ENCODE results near the gene FUOM. TPM values are rescaled to one million over a fixed set of nuclear protein-coding genes. Genes with fewer than 3 reads are reported as not detected.
A peak's percentile ranks its signal among the peaks of the same experiment; 100 is the strongest.
"Not testable (repeated sequence)": the region's sequence is repeated elsewhere in the genome, so short reads cannot be mapped to it uniquely, and the experiment has no call there.

Gene FUOM
- total RNA-seq, 2 donors from 2014 or later: 11.5 to 11.8 TPM

DNA sequence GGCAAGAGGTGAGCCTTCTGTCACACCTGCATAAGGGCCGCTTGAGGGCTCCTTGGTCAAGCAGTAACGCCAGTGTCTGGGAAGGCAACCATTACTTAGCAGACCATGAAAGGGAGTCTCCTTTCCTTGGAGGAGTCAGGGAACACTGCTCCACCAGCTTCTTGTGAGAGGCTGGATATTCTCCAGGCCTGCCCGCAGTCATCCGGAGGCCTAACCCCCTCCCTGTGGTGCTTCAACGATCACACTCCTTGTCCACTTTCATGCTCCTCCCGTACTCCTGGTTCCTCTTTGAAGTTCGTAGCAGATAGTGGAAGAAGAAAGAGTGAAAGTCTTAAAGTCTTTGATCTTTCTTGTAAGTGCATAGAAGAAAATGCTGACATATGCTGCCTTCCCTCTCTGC, 9.6 kb upstream of the FUOM start:
- ATAC-seq; H3K27me3 Mint-ChIP-seq; H3K27ac Mint-ChIP-seq; DNase-seq (ENCODE audit: low spot score); H3K9me3 Mint-ChIP-seq; H3K4me1 Mint-ChIP-seq (ENCODE audit: low read depth in 2 of 2); H3K4me3 Mint-ChIP-seq; H3K36me3 Mint-ChIP-seq: not testable (repeated sequence)

GRCh38 chr10:133366751-133367150, 8.9 kb upstream of the FUOM start:
- Mint-ChIP-seq H3K36me3 (no peaks in the 10 kb centered on the region), H3K27ac (no peak overlapping the region), H3K4me3 (no peak overlapping the region), H3K27me3 (no peaks in the 10 kb centered on the region), H3K4me1 (ENCODE audit: low read depth in 2 of 2) (peaks cover 0 to 2% of the 10 kb centered on the region in 2 donors), H3K9me3 (no peaks in the 10 kb centered on the region)
- ATAC-seq: no peak
- no peak for DNase-seq (ENCODE audit: low spot score)

DNA sequence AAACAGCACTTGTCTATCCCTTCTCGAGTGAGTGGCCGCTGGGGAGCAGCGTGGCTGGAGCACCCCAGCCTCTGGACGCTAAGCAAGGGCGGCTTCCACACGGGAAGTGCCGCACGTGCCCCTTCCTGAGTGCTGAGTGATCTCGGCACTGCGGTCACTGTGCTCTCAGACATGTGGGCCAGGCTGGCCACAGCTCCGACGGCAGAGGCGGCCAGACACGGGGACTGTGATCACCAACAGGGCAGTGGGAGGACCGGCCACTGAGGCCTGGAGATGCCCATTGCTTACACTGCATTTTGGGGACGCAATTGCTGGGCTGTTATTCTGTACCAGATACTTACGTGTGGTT, 8.3 kb upstream of the FUOM start:
- Mint-ChIP-seq H3K36me3 (no peaks in the 10 kb centered on the region), H3K4me3 (no peak overlapping the region), H3K9me3 (no peaks in the 10 kb centered on the region)

GRCh38 chr10:133365461-133366129, 7.8 kb upstream of the FUOM start:
- Mint-ChIP-seq H3K27ac (no peak overlapping the region), H3K27me3 (no peaks in the 10 kb centered on the region), H3K4me3 (no peak overlapping the region), H3K36me3 (no peaks in the 10 kb centered on the region), H3K9me3 (no peaks in the 10 kb centered on the region), H3K4me1 (ENCODE audit: low read depth in 2 of 2) (no peaks in the 10 kb centered on the region)
- ATAC-seq (no peak), DNase-seq (ENCODE audit: low spot score) (no peak)

More for the DNA sequence above, 8.3 kb upstream of the FUOM start:
- Mint-ChIP-seq H3K27ac (no peak overlapping the region), H3K4me1 (ENCODE audit: low read depth in 2 of 2) (no peaks in the 10 kb centered on the region), H3K27me3 (no peaks in the 10 kb centered on the region)
- no peak for DNase-seq (ENCODE audit: low spot score)
- ATAC-seq: no peak

GRCh38 chr10:133364645-133365431, 7.0 kb upstream of the FUOM start:
- H3K4me3 Mint-ChIP-seq: no peak overlapping the region
- H3K27me3 Mint-ChIP-seq: no peaks in the 10 kb centered on the region
- no peaks in the 10 kb centered on the region for H3K4me1 Mint-ChIP-seq (ENCODE audit: low read depth in 2 of 2)
- no peak for ATAC-seq
- H3K9me3 Mint-ChIP-seq: no peaks in the 10 kb centered on the region
- H3K36me3 Mint-ChIP-seq: no peaks in the 10 kb centered on the region
- H3K27ac Mint-ChIP-seq: no peak overlapping the region
- DNase-seq (ENCODE audit: low spot score): no peak

DNA sequence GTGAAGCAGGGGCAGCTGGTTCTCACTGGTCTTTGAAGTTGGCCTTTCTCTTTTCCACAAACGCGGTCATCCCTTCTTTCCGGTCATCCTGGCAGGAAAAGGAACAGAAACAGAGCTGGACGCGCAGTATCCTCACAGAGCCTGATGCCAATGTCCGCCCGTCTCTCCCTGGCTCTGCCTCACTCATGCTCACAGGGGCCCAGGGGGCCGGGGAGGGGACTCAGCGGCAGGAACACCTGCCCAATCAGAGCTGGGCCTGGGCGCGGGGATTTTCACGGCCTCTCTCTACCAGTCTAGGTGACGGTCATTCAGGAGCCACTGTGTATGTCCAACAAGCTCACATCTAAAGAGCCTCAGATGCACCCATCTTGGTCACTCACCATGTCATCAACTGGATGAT, 5.0 kb upstream of the FUOM start:
- no peaks in the 10 kb centered on the region for H3K9me3 Mint-ChIP-seq
- no peak overlapping the region for H3K4me3 Mint-ChIP-seq
- no peaks in the 10 kb centered on the region for H3K36me3 Mint-ChIP-seq
- H3K27ac Mint-ChIP-seq: no peak overlapping the region
- no peak for ATAC-seq
- H3K4me1 Mint-ChIP-seq (ENCODE audit: low read depth in 2 of 2): no peaks in the 10 kb centered on the region
- no peaks in the 10 kb centered on the region for H3K27me3 Mint-ChIP-seq
- no peak for DNase-seq (ENCODE audit: low spot score)

DNA sequence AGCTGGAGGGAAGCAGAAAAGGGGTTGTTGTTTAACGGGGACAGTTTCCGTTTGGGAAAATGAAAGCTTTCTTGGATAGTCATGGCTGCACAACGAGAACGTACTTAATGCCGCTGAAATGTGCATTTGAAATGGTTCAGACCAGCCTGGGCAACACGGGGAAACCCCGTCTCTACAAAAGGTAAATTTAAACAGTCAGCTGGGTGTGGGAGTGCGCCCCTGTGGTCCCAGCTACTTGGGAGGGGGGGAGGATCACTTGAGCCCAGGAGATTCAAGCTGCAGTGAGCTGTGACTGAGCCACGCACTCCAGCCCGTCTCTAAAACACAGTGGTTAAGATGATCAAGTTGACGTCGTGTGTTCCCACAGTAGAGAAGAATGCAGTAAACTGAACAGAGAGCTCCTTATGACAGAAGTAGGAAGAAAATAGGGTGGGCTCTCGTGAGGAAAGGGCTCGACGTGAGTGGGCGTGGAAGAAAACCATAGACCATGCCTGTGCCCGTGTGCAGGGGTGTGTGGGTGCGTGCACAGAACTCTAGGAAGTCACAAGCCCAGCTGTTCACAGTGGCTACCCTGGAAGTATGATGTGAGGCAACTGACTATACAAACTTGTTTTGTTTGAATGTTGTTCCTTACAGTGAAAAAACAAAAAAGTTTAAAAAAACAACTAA, 4.1 kb upstream of the FUOM start:
- H3K36me3 Mint-ChIP-seq: no peaks in the 10 kb centered on the region
- DNase-seq (ENCODE audit: low spot score) (no peak), ATAC-seq (no peak)
- H3K27ac Mint-ChIP-seq: peak overlapping the region in 1 of 2 donors; percentile 60
- H3K4me1 Mint-ChIP-seq (ENCODE audit: low read depth in 2 of 2): no peaks in the 10 kb centered on the region
- no peak overlapping the region for H3K4me3 Mint-ChIP-seq
- no peaks in the 10 kb centered on the region for H3K27me3 Mint-ChIP-seq
- H3K9me3 Mint-ChIP-seq: no peaks in the 10 kb centered on the region

GRCh38 chr10:133361227-133361626, 3.4 kb upstream of the FUOM start:
- no peak for DNase-seq (ENCODE audit: low spot score)
- no peaks in the 10 kb centered on the region for H3K4me1 Mint-ChIP-seq (ENCODE audit: low read depth in 2 of 2)
- no peak for ATAC-seq
- peak overlapping the region in 1 of 2 donors; percentile 60 for H3K27ac Mint-ChIP-seq
- H3K36me3 Mint-ChIP-seq: no peaks in the 10 kb centered on the region
- H3K27me3 Mint-ChIP-seq: no peaks in the 10 kb centered on the region
- no peak overlapping the region for H3K4me3 Mint-ChIP-seq
- H3K9me3 Mint-ChIP-seq: no peaks in the 10 kb centered on the region

DNA sequence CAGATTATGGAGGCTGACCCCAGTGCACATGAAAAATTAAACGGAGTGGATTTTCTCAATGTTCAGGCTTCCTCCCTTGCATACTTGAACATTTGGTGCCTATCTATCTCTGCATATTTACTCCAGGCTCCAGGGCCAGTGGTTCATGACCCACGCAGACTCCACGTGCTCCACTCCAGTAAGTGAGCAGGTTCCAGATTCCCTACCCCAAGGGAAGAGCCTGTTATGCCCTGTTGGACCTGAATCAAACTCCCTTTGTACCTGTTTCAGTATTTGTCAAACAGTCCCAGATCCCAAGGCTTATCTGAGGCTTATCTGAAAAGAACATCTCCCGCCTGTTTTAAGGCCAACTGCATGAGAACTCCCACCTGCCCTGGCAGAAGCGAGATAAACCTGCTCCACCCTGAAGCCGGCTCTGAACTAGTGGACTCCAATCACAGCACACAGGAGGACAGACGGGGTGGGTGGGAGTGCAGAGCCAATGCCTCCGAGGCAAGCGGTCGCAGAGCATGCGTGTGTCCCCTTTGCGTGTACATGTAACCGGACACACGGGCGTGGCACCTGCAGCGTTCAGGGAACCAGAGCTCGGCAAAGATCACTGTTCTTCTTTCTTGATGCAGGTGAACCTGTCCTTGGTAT, 2.3 kb upstream of the FUOM start:
- Mint-ChIP-seq H3K9me3 (no peaks in the 10 kb centered on the region), H3K27ac (no peak overlapping the region), H3K27me3 (no peaks in the 10 kb centered on the region), H3K4me1 (ENCODE audit: low read depth in 2 of 2) (no peaks in the 10 kb centered on the region), H3K36me3 (no peaks in the 10 kb centered on the region), H3K4me3 (no peak overlapping the region)
- ATAC-seq (no peak), DNase-seq (ENCODE audit: low spot score) (no peak)

- H3K27me3 Mint-ChIP-seq: no peaks in the 10 kb centered on the region
- H3K9me3 Mint-ChIP-seq: no peaks in the 10 kb centered on the region
- DNase-seq (ENCODE audit: low spot score) (no peak), ATAC-seq (no peak)
- H3K36me3 Mint-ChIP-seq: no peaks in the 10 kb centered on the region
- H3K4me1 Mint-ChIP-seq (ENCODE audit: low read depth in 2 of 2): no peaks in the 10 kb centered on the region
- no peak overlapping the region for H3K27ac Mint-ChIP-seq
- H3K4me3 Mint-ChIP-seq: no peak overlapping the region
Measured at GRCh38 chr10:133359554-133359971, 1.7 kb upstream of the FUOM start.

- Mint-ChIP-seq H3K27ac (no peak overlapping the region), H3K36me3 (no peaks in the 10 kb centered on the region), H3K4me3 (no peak overlapping the region), H3K4me1 (ENCODE audit: low read depth in 2 of 2) (no peaks in the 10 kb centered on the region), H3K27me3 (no peaks in the 10 kb centered on the region), H3K9me3 (no peaks in the 10 kb centered on the region)
- no peak for DNase-seq (ENCODE audit: low spot score)
- no peak for ATAC-seq
Measured at GRCh38 chr10:133358925-133359310, 1.1 kb upstream of the FUOM start.

DNA sequence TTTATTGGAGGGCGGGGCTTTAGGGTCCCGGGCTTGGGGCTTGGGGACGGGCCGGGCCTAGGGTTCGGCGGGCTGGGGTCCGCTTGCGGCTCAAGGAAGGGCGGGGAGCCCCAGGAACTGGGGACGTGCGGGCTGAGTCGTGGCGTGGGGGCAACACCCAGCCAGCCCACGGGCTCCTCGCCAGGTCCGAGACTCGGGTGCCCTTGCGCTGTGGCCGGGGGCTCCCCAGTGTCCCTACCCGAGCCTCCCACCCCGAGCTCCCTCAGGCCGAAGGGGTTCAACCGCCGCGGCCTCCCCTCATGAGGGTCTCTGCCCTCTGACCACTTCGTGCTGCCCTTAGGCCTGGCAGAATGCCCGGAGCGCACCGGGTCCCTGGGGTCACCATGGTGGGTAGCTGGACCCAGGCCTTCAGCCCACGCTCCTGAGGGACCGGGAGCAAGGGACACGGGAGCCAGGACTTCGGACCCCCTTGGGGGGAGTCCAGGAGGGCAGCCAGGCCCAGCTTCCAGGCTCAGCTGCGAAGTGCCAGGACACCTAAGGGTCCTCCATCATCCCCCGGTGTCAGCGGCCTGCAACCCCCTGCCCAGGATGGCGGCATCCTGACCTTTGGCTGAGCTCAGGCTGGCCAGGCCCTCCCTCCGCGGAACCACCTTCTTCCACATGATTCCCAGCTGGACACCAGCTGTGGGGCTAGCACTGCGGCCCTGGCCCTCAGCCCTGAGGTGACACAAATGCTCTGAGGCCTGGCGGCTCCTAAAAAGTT, 524 bp upstream of the FUOM start:
- ATAC-seq: no peak
- H3K27ac Mint-ChIP-seq: no peak overlapping the region
- no peaks in the 10 kb centered on the region for H3K9me3 Mint-ChIP-seq

DNA sequence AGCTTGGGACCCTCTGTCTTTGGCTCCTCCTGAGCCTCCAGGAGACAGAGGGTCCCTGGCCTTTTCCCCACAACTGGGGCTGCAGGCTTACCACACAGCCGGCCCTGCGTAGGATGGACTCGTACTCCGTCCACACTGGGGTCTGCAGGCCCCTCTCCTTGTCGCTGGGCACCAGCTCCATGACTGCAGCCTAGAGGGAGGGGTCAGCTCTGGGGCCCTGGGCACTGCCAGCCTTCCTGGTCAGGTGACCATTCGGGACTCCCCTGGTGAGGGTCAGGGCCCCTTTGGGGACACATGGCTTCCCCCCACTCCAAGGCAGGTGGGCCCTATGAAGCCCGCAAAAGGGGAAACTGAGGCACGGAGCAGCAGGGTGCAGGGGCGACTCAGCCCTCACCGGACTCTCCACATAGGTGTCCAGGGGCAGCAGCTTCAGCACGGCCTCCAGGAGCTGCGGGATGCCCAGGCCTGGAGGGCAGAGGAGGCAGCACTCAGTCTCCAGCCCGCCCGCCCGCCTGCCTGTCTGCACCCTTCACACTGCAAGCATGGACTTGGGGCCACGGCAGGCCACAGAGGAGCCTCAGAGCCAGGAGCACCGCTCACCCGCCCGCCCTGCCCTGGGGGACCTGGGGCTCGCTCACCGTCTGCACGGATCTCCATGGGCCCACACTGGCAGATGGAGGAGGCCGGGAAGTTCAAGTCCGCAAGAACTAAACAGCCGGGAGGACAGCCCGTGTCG, 1.1 kb downstream of the FUOM start:
- no peak for ATAC-seq
- H3K27me3 Mint-ChIP-seq: no peaks in the 10 kb centered on the region
- H3K9me3 Mint-ChIP-seq: no peaks in the 10 kb centered on the region
- H3K36me3 Mint-ChIP-seq: no peaks in the 10 kb centered on the region
- no peak for DNase-seq (ENCODE audit: low spot score)
- peak overlapping the region; percentile 51 for H3K4me3 Mint-ChIP-seq
- H3K4me1 Mint-ChIP-seq (ENCODE audit: low read depth in 2 of 2): no peaks in the 10 kb centered on the region
- H3K27ac Mint-ChIP-seq: no peak overlapping the region

More for the DNA sequence above, 524 bp upstream of the FUOM start:
- no peaks in the 10 kb centered on the region for H3K27me3 Mint-ChIP-seq
- H3K36me3 Mint-ChIP-seq: no peaks in the 10 kb centered on the region
- no peak overlapping the region for H3K4me3 Mint-ChIP-seq
- no peaks in the 10 kb centered on the region for H3K4me1 Mint-ChIP-seq (ENCODE audit: low read depth in 2 of 2)
- no peak for DNase-seq (ENCODE audit: low spot score)

Measured in natural killer cell treated with Interleukin-12 subunit alpha and Interleukin-12 subunit beta and Interleukin-15 and Interleukin-18, amount 100 ng/mL, for 72 hours (primary cell).